Osteocyte (in vitro differentiated cells): ENCODE measurements around the gene NCBP2. TPM values are rescaled to one million over a fixed set of nuclear protein-coding genes. Genes with fewer than 3 reads are reported as not detected.

ENCODE experiments used
- DNase-seq: peaks from one replicate; pipeline ENCODE4 v3.0.0; 2021; ENCODE audit warnings: mixed read lengths; ENCODE audit not compliant: unreplicated experiment; ENCODE audit errors: extremely low spot score
- H3K27ac Mint-ChIP-seq: one replicate; pipeline ENCODE4 v1.8.0; 2021; ENCODE audit warnings: mild to moderate bottlenecking, mixed read lengths; ENCODE audit not compliant: unreplicated experiment
- H3K27me3 Mint-ChIP-seq: one replicate; pipeline ENCODE4 v1.8.0; 2021; ENCODE audit warnings: mixed read lengths; ENCODE audit not compliant: unreplicated experiment
- H3K36me3 Mint-ChIP-seq: one replicate; pipeline ENCODE4 v1.8.0; 2021; ENCODE audit warnings: mixed read lengths; ENCODE audit not compliant: unreplicated experiment
- H3K4me1 Mint-ChIP-seq: one replicate; pipeline ENCODE4 v1.8.0; 2021; ENCODE audit warnings: mixed read lengths; ENCODE audit not compliant: unreplicated experiment
- H3K4me3 Mint-ChIP-seq: one replicate; pipeline ENCODE4 v1.8.0; 2021; ENCODE audit warnings: mild to moderate bottlenecking, moderate library complexity, mixed read lengths; ENCODE audit not compliant: unreplicated experiment
- H3K9me3 Mint-ChIP-seq: one replicate; pipeline ENCODE4 v1.8.0; 2021; ENCODE audit warnings: mixed read lengths; ENCODE audit not compliant: unreplicated experiment
- total RNA-seq: library from RNA; stranded (reverse); gene quantifications from 2 replicates; pipeline ENCODE4 v1.2.1, GENCODE V29; 2021
- TF ChIP-seq, protein P1 (sequence below): fragments of 200-600 bp; sonication (generic); IDR thresholded peaks from 2 replicates; pipeline ENCODE4 v1.5.0; 2021; ENCODE audit warnings: antibody characterized with exemption, mild to moderate bottlenecking, moderate library complexity

NCBP2 gene
- total RNA-seq, 1 donor from 2014 or later = 59.5 TPM

DNA sequence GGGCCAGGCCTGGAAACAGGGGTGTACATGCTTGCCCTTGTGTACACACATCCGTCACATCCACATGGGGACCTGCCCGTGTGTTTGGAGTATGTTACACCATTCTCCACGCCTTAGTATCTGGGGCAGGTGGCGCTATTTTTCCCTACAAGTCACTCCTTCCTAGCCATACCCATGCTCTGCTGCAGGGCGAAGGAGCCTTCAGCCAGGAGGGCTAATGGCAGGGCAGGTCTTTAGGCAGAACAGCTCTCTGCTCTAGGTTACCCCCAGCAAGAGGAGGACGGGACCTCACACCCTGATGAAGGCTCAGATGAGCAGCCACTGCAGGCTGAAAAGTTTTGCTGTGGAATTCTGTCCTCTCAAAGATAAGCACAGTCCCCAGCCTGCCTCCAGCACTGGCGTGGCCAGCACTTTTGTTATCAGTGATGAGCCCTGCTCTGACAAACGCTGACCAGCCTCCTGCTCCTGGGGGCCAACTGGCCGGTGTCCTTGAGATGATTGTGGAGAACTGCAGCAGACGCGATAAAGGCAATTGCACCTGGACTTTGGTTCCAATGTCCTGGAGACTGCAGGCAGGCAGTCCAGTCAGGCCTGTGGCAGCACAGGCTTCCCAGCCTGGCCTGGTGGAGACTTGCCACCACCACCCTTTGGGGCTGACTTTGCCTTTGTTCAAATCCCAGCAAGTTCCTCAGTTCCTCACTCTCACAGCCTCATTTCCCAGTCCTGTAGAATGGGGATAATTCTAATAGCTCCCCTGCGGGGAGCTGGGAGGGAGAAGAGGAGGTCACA is 46.1 kb upstream of the NCBP2 start:
- TF ChIP-seq, protein P1, sequence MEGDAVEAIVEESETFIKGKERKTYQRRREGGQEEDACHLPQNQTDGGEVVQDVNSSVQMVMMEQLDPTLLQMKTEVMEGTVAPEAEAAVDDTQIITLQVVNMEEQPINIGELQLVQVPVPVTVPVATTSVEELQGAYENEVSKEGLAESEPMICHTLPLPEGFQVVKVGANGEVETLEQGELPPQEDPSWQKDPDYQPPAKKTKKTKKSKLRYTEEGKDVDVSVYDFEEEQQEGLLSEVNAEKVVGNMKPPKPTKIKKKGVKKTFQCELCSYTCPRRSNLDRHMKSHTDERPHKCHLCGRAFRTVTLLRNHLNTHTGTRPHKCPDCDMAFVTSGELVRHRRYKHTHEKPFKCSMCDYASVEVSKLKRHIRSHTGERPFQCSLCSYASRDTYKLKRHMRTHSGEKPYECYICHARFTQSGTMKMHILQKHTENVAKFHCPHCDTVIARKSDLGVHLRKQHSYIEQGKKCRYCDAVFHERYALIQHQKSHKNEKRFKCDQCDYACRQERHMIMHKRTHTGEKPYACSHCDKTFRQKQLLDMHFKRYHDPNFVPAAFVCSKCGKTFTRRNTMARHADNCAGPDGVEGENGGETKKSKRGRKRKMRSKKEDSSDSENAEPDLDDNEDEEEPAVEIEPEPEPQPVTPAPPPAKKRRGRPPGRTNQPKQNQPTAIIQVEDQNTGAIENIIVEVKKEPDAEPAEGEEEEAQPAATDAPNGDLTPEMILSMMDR = no peak
- no peak overlapping the region for H3K4me3 Mint-ChIP-seq
- no peak overlapping the region for H3K27ac Mint-ChIP-seq
- H3K9me3 Mint-ChIP-seq = peaks cover 6% of the 10 kb centered on the region
- no peaks in the 10 kb centered on the region for H3K36me3 Mint-ChIP-seq
- H3K27me3 Mint-ChIP-seq = peaks cover 26% of the 10 kb centered on the region
- DNase-seq = no peak
- no peaks in the 10 kb centered on the region for H3K4me1 Mint-ChIP-seq

DNA sequence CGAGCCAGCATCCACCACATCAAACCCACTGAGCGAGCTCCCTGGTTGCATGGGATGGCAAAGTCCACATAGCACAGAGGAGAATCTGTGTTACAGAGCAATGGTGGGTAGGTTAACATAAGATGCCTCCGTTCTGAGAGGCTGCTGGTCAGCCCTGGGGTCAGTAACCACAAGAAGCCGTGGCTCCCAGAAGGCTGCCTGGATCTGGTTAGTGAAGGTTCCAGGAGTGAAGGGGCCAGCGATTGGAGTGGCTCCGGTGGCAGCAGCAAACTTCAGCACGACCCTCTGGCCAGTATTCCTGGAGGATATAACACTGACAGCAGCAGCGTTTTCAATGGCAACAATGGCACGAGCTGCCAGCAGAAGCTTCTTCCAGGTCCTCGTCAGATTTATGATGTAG is 44.7 kb upstream of the NCBP2 start:
- DNase-seq = no peak
- H3K4me1 Mint-ChIP-seq = no peaks in the 10 kb centered on the region
- H3K27me3 Mint-ChIP-seq = peaks cover 31% of the 10 kb centered on the region
- H3K4me3 Mint-ChIP-seq = no peak overlapping the region
- no peaks in the 10 kb centered on the region for H3K36me3 Mint-ChIP-seq
- H3K27ac Mint-ChIP-seq = no peak overlapping the region
- TF ChIP-seq, protein P1 = no peak
- H3K9me3 Mint-ChIP-seq = peaks cover 10% of the 10 kb centered on the region

DNA sequence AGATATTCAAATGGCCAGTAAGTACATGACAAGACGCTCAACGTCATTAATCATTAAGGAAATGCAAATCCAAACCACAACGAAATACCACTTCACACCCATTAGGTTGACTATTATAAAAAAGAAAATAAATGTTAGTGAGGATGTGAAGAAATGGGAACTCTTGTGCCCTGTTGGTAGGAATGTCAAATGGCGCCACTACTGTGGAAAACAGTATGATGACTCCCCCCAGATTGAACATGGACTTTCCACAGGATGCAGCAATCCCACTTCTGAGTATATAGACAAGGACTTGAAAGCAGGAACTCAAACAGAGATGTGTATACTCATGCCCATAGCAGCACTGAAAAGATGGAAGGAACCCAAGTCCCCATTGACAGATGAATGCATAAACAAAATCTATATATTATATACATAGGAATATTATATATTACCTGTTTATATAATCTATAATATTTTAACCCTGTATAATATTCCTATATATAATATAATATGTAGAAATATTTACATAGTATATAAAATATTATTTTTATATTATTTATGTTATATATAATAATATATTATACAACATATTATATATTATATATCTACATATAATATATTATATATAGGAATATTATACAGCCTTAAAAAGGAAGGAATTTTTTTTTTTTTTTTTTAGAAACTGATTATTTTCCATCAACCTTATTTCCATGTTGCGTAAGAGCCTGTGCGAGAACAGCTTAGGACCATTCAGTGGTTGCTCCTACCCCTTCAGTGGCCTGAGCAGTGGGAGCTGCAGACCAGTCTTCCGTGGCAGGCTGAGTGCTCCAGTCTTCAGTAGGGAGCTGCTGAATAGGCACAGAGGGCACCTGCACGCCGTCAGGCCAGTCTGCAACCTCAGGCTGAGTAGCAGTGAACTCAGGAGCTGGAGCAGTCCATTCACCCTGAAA is 43.9 kb upstream of the NCBP2 start:
- no peak overlapping the region for H3K27ac Mint-ChIP-seq
- H3K27me3 Mint-ChIP-seq = peaks cover 34% of the 10 kb centered on the region
- no peaks in the 10 kb centered on the region for H3K36me3 Mint-ChIP-seq
- peaks cover 10% of the 10 kb centered on the region for H3K9me3 Mint-ChIP-seq
- no peak overlapping the region for H3K4me3 Mint-ChIP-seq
- no peak for DNase-seq
- no peaks in the 10 kb centered on the region for H3K4me1 Mint-ChIP-seq
- TF ChIP-seq, protein P1 = peak; percentile 20

DNA sequence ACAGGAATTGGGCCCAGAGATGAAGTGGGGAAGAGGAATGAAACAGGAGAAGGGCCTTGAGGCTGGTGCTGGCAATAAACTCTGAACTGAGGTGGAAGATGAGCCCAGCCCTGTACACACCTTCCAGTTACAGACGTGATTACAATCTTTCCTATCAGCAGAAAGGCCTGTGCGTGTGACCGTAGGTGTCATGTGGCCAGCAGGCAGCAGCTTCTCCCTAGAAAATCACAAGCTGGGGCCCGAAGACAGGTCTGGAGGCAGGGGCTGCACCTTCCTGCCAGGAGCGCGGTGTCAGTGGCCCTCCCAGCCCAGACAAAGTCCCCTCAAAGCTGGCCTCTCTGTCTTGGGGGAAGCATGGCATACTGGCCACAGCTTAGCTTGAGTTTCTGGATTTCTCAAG is 43.0 kb upstream of the NCBP2 start:
- TF ChIP-seq, protein P1 = no peak
- peaks cover 34% of the 10 kb centered on the region for H3K27me3 Mint-ChIP-seq
- peaks cover 10% of the 10 kb centered on the region for H3K9me3 Mint-ChIP-seq
- no peaks in the 10 kb centered on the region for H3K36me3 Mint-ChIP-seq
- H3K4me1 Mint-ChIP-seq = no peaks in the 10 kb centered on the region
- DNase-seq = no peak
- H3K4me3 Mint-ChIP-seq = no peak overlapping the region
- H3K27ac Mint-ChIP-seq = no peak overlapping the region

DNA sequence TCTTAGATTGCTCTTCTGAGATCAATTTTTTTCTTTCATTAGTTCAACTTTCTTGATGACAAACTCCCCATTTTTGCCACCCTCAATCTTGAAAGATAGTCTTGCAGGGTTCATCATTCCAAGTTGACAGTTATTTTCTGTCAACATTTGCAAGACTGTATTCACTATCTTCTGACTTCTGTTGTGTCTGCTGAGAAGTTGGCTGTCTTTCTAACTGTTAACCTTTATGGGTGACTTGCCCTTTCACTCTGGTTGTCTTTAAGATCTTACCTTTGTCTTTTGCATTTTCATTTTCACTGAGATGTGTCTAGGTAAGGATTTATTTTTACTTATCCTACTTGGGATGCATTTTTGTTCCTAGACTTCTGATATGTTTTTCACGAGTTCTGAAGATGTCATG is 40.9 kb upstream of the NCBP2 start:
- no peaks in the 10 kb centered on the region for H3K36me3 Mint-ChIP-seq
- H3K27me3 Mint-ChIP-seq = peaks cover 34% of the 10 kb centered on the region
- H3K9me3 Mint-ChIP-seq = peaks cover 10% of the 10 kb centered on the region
- TF ChIP-seq, protein P1 = no peak
- H3K4me1 Mint-ChIP-seq = peaks cover 5% of the 10 kb centered on the region
- DNase-seq = no peak
- no peak overlapping the region for H3K27ac Mint-ChIP-seq
- no peak overlapping the region for H3K4me3 Mint-ChIP-seq
